Body of pancreas (tissue), 4 donors: Measurements from ENCODE around the gene RET.

Experiments
- POLR2A ChIP-seq, 3 donors: fragments of 450-650 bp; IDR thresholded peaks; one replicate each; pipeline ENCODE4 v1.6.1; 2016; ENCODE audit warnings: antibody characterized with exemption in 3 of 3, mild to moderate bottlenecking in 2 of 3
- TF ChIP-seq, protein P1 (sequence below), 7 experiments: fragments of 450-650 bp in 4 of 7; fragments of 200-600 bp in 3 of 7; sonication (generic) in 3 of 7; IDR thresholded peaks; one replicate each; pipeline ENCODE4 v1.5.1; 2016 to 2019; ENCODE audit warnings: antibody characterized with exemption in 7 of 7

DNA sequence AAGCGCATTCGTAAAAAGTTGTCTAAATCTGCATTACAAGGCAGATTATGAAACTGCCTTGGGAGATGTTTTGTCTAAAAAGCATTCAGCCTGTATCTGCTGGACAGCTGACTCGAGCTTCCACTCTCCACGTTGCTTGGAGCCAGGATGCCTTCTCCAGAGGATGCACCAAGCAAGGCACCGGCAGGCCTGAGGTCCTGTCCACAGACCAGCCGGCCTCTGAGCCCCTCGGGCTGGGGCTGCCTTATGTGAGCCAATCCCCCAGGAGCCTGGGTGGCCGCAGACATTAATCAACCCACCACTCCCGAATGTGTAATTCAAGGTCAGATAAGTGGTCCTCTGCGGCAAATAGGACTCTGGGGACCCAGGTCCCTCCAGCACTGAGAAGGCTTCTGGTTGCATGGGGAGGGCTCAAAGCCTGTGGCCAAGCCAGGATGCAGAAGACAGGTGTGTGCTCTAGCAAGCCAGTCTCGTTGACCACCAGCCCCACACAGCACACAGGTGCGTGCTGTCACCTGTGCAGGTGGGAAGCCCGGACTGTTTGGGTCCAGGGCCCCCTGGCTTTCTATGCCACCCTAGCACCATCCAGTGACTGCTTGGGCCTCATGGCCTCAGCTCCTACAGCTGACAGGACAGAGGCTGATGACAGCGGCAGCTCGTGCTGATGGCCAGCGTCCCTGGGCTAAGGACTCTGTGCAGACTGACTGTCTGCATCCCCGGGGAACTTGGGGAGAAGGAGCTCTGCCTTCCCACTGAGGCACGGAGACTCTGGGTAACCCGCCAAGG, 4.8 kb upstream of the RET start:
- TF ChIP-seq, protein P1, sequence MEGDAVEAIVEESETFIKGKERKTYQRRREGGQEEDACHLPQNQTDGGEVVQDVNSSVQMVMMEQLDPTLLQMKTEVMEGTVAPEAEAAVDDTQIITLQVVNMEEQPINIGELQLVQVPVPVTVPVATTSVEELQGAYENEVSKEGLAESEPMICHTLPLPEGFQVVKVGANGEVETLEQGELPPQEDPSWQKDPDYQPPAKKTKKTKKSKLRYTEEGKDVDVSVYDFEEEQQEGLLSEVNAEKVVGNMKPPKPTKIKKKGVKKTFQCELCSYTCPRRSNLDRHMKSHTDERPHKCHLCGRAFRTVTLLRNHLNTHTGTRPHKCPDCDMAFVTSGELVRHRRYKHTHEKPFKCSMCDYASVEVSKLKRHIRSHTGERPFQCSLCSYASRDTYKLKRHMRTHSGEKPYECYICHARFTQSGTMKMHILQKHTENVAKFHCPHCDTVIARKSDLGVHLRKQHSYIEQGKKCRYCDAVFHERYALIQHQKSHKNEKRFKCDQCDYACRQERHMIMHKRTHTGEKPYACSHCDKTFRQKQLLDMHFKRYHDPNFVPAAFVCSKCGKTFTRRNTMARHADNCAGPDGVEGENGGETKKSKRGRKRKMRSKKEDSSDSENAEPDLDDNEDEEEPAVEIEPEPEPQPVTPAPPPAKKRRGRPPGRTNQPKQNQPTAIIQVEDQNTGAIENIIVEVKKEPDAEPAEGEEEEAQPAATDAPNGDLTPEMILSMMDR (IDR thresholded peaks at IDR 0.05): no peak
- no peak for TF ChIP-seq POLR2A (IDR thresholded peaks at IDR 0.05)
